Activated T-cell treated with anti-CD3 and anti-CD28 coated beads, Interleukin-2, amount 50 U/mL, for 72 hours (primary cell): Measurements from ENCODE around the gene TMEM229B. TPM values are rescaled to one million over a fixed set of nuclear protein-coding genes. Genes with fewer than 3 reads are reported as not detected.
A peak's percentile ranks its signal among the peaks of the same experiment; 100 is the strongest.

Experiments
- ATAC-seq, 2 donors: fragments of 150-1000 bp; cut with Tn5 transposase; replicated peaks in 1 of 2; 2 replicates each; pipeline ENCODE4 v1.10.0; 2021; ENCODE audit warnings: moderate library complexity in 2 of 2, mild to moderate bottlenecking in 1 of 2
- DNase-seq, 2 donors: peaks; one replicate each; pipeline ENCODE4 v3.0.0; 2021 to 2022; ENCODE audit warnings: mixed read lengths in 1 of 2
- H3K27ac Mint-ChIP-seq: one replicate; pipeline ENCODE4 v1.8.0; 2022; ENCODE audit warnings: mild to moderate bottlenecking, moderate library complexity, mixed read lengths
- H3K27me3 Mint-ChIP-seq: one replicate; pipeline ENCODE4 v1.8.0; 2022; ENCODE audit warnings: low read depth, mixed read lengths
- H3K36me3 Mint-ChIP-seq, 2 donors: one replicate each; pipeline ENCODE4 v1.8.0; 2022; ENCODE audit warnings: mixed read lengths in 2 of 2, mild to moderate bottlenecking in 1 of 2; ENCODE audit not compliant: insufficient read depth in 2 of 2
- H3K4me1 Mint-ChIP-seq: one replicate; pipeline ENCODE4 v1.8.0; 2022; ENCODE audit warnings: low read depth, mixed read lengths
- H3K4me3 Mint-ChIP-seq, 2 donors: one replicate each; pipeline ENCODE4 v1.8.0; 2022; ENCODE audit warnings: mild to moderate bottlenecking in 2 of 2, mixed read lengths in 2 of 2, moderate library complexity in 2 of 2
- H3K9me3 Mint-ChIP-seq, 2 donors: one replicate each; pipeline ENCODE4 v1.8.0; 2022; ENCODE audit warnings: mixed read lengths in 2 of 2
- total RNA-seq, 2 donors: library from RNA; stranded (reverse); gene quantifications; one replicate each; pipeline ENCODE4 v1.2.3, GENCODE V29; 2022

TMEM229B gene
- total RNA-seq, 2 donors from 2014 or later: 0.32 to 0.79 TPM

GRCh38 chr14:67491285-67491684 lies 2.8 kb upstream of the TMEM229B start:
- no peak for DNase-seq
- H3K4me1 Mint-ChIP-seq: peaks cover 38% of the 10 kb centered on the region

GRCh38 chr14:67490196-67490595 lies 1.7 kb upstream of the TMEM229B start:
- no peak for DNase-seq
- Mint-ChIP-seq H3K9me3 (peaks cover 7 to 9% of the 10 kb centered on the region in 2 donors), H3K27ac (no peak overlapping the region), H3K27me3 (peaks cover 12% of the 10 kb centered on the region), H3K36me3 (peaks cover 10 to 12% of the 10 kb centered on the region in 2 donors), H3K4me3 (no peak overlapping the region), H3K4me1 (peaks cover 49% of the 10 kb centered on the region)
- ATAC-seq: no peak

More at GRCh38 chr14:67491285-67491684, 2.8 kb upstream of the TMEM229B start:
- H3K36me3 Mint-ChIP-seq: peaks cover 10 to 12% of the 10 kb centered on the region in 2 donors
- no peak overlapping the region for H3K4me3 Mint-ChIP-seq
- H3K27me3 Mint-ChIP-seq: peaks cover 12% of the 10 kb centered on the region
- no peak overlapping the region for H3K27ac Mint-ChIP-seq
- H3K9me3 Mint-ChIP-seq: peaks cover 7 to 9% of the 10 kb centered on the region in 2 donors
- no peak for ATAC-seq

- peak overlapping the region in 1 of 2 donors; percentile 78 for H3K4me3 Mint-ChIP-seq
- peaks cover 0 to 4% of the 10 kb centered on the region in 2 donors for H3K9me3 Mint-ChIP-seq
- ATAC-seq: no peak
- H3K36me3 Mint-ChIP-seq: peaks cover 2 to 4% of the 10 kb centered on the region in 2 donors
- H3K27ac Mint-ChIP-seq: no peak overlapping the region
- H3K4me1 Mint-ChIP-seq: peaks cover 50% of the 10 kb centered on the region
- no peak for DNase-seq
- H3K27me3 Mint-ChIP-seq: peaks cover 12% of the 10 kb centered on the region
These were observed 1.2 kb downstream of the TMEM229B start for GRCh38 chr14:67487332-67487731.

- no peak overlapping the region for H3K27ac Mint-ChIP-seq
- peaks cover 0 to 4% of the 10 kb centered on the region in 2 donors for H3K9me3 Mint-ChIP-seq
- ATAC-seq (no peak), DNase-seq (no peak)
- peaks cover 50% of the 10 kb centered on the region for H3K4me1 Mint-ChIP-seq
- peaks cover 8% of the 10 kb centered on the region for H3K27me3 Mint-ChIP-seq
- H3K36me3 Mint-ChIP-seq: peaks cover 2 to 4% of the 10 kb centered on the region in 2 donors
- H3K4me3 Mint-ChIP-seq: no peak overlapping the region
These were observed 1.6 kb downstream of the TMEM229B start for GRCh38 chr14:67486890-67487289.

GRCh38 chr14:67485501-67486095 lies 2.9 kb downstream of the TMEM229B start:
- Mint-ChIP-seq H3K27ac (no peak overlapping the region), H3K4me3 (no peak overlapping the region), H3K36me3 (peaks cover 2 to 4% of the 10 kb centered on the region in 2 donors), H3K4me1 (peaks cover 51% of the 10 kb centered on the region), H3K9me3 (peaks cover 0 to 4% of the 10 kb centered on the region in 2 donors), H3K27me3 (peaks cover 2% of the 10 kb centered on the region)
- DNase-seq (no peak), ATAC-seq (no peak)

- Mint-ChIP-seq H3K36me3 (peaks cover 2 to 4% of the 10 kb centered on the region in 2 donors), H3K27me3 (no peaks in the 10 kb centered on the region), H3K27ac (no peak overlapping the region), H3K9me3 (peaks cover 0 to 4% of the 10 kb centered on the region in 2 donors), H3K4me3 (no peak overlapping the region), H3K4me1 (peaks cover 41% of the 10 kb centered on the region)
- DNase-seq (no peak), ATAC-seq (no peak)
These were observed 4.8 kb downstream of the TMEM229B start for GRCh38 chr14:67483579-67484285.

GRCh38 chr14:67482231-67483164 lies 6.0 kb downstream of the TMEM229B start:
- Mint-ChIP-seq H3K36me3 (peaks cover 2 to 4% of the 10 kb centered on the region in 2 donors), H3K4me1 (peaks cover 35% of the 10 kb centered on the region), H3K27me3 (no peaks in the 10 kb centered on the region), H3K27ac (no peak overlapping the region), H3K9me3 (peaks cover 0 to 4% of the 10 kb centered on the region in 2 donors), H3K4me3 (no peak overlapping the region)
- no peak for DNase-seq
- ATAC-seq: no peak

- Mint-ChIP-seq H3K9me3 (no peaks in the 10 kb centered on the region), H3K27ac (no peak overlapping the region), H3K27me3 (no peaks in the 10 kb centered on the region), H3K4me3 (no peak overlapping the region), H3K36me3 (no peaks in the 10 kb centered on the region), H3K4me1 (peaks cover 18% of the 10 kb centered on the region)
- DNase-seq (no peak), ATAC-seq (no peak)
These were observed 8.5 kb downstream of the TMEM229B start for GRCh38 chr14:67480011-67480410.

- H3K27me3 Mint-ChIP-seq: no peaks in the 10 kb centered on the region
- DNase-seq: no peak
- H3K9me3 Mint-ChIP-seq: no peaks in the 10 kb centered on the region
- no peak for ATAC-seq
- peaks cover 18% of the 10 kb centered on the region for H3K4me1 Mint-ChIP-seq
- no peak overlapping the region for H3K4me3 Mint-ChIP-seq
- H3K36me3 Mint-ChIP-seq: no peaks in the 10 kb centered on the region
- no peak overlapping the region for H3K27ac Mint-ChIP-seq
These were observed 9.8 kb downstream of the TMEM229B start for GRCh38 chr14:67478800-67479084.

- H3K4me3 Mint-ChIP-seq: no peak overlapping the region
- H3K4me1 Mint-ChIP-seq: peaks cover 18% of the 10 kb centered on the region
- ATAC-seq: no peak
- H3K27me3 Mint-ChIP-seq: no peaks in the 10 kb centered on the region
- H3K36me3 Mint-ChIP-seq: no peaks in the 10 kb centered on the region
- H3K27ac Mint-ChIP-seq: no peak overlapping the region
- no peak for DNase-seq
- no peaks in the 10 kb centered on the region for H3K9me3 Mint-ChIP-seq
These were observed 10.4 kb downstream of the TMEM229B start for GRCh38 chr14:67477926-67478799.

- Mint-ChIP-seq H3K4me1 (peaks cover 13% of the 10 kb centered on the region), H3K27me3 (no peaks in the 10 kb centered on the region), H3K36me3 (no peaks in the 10 kb centered on the region), H3K9me3 (no peaks in the 10 kb centered on the region), H3K27ac (no peak overlapping the region), H3K4me3 (no peak overlapping the region)
- DNase-seq (no peak), ATAC-seq (no peak)
These were observed 14.2 kb downstream of the TMEM229B start for GRCh38 chr14:67474366-67474765.

- H3K27ac Mint-ChIP-seq: no peak overlapping the region
- H3K36me3 Mint-ChIP-seq: no peaks in the 10 kb centered on the region
These were observed 15.0 kb downstream of the TMEM229B start for GRCh38 chr14:67473290-67474082.

More at GRCh38 chr14:67473290-67474082, 15.0 kb downstream of the TMEM229B start:
- Mint-ChIP-seq H3K27me3 (no peaks in the 10 kb centered on the region), H3K4me1 (peaks cover 10% of the 10 kb centered on the region), H3K4me3 (no peak overlapping the region), H3K9me3 (no peaks in the 10 kb centered on the region)
- no peak for ATAC-seq
- DNase-seq: no peak
